ENCODE data around the gene KIF1A. TPM values are rescaled to one million over a fixed set of nuclear protein-coding genes. Genes with fewer than 3 reads are reported as not detected.

KIF1A gene
- total and polyA plus RNA-seq, 2 of the 13 experiments (the other 11 are each of a cell fraction or from before 2014, with no cell fraction given) = 0.01 TPM; not detected in 1

DNA sequence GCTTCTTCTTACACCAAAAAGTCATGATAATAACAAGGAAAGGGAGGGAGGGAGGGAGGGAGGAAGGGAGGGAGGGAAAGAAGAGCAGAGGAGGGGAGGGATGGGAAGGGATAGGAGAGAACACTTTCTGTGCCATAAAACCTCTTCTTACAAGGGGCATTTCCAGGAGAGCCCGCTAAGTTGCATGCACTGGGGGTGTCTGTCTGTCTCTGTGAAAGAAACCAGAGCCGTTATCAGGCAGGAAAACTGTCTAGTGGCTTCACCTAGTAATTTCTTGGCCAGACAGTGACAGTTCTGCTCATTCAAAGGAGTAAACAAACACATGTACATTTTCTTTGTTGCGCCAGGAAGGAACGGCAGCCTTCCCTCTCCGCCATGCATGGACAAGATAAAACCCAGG lies 82.5 kb downstream of the KIF1A start:
- intact Hi-C loops (cut with micrococcal nuclease; ENCODE audit: unreplicated experiment) (no loop called here), in situ Hi-C loops (cut with HindIII; ENCODE audit: extremely low pct_ligation_motif_present, low pct_unique_long_range_greater_than_20kb) (no loop called here)
- Histone ChIP-seq H3K79me2 (ENCODE audit: insufficient read depth, low read length) (no peaks in the 10 kb centered on the region), H3K27me3 (ENCODE audit: control insufficient read depth in 1 of 2, insufficient read depth in 2 of 2, low read length in 2 of 2) (peaks cover 49 to 97% of the 10 kb centered on the region in 2 experiments), H3K4me3 (replicated peaks in 1 of 3; ENCODE audit: insufficient read depth in 1 of 3, low read depth in 2 of 3, low read length in 3 of 3) (no peak overlapping the region), H3K4me1 (ENCODE audit: insufficient read depth, low read length) (no peaks in the 10 kb centered on the region), H3K9me3 (ENCODE audit: low read length) (no peaks in the 10 kb centered on the region), H3K36me3 (replicated peaks in 1 of 2; ENCODE audit: control insufficient read depth in 1 of 2, insufficient read depth in 2 of 2, low read length in 2 of 2) (no peaks in the 10 kb centered on the region), H3K4me2 (ENCODE audit: low read depth, low read length) (no peak overlapping the region), H2AFZ (ENCODE audit: low read length) (no peak overlapping the region), H3K27ac (ENCODE audit: extremely low read length, insufficient read depth, low read length) (no peak overlapping the region), H3K9ac (ENCODE audit: insufficient read depth, low read depth, low read length) (no peak overlapping the region), H4K20me1 (ENCODE audit: insufficient read depth, low read length) (peaks cover 4% of the 10 kb centered on the region; the same call in 1 of the 2 replicates)
- ATAC-seq = no peak
- BruUV-seq (replicated peaks) = no TSS peak
- no peak for TF ChIP-seq KAT8 (CRISPR knock-in tag; IDR thresholded peaks at IDR 0.05)
- FAIRE-seq = no peak
- ChIA-PET POLR2A (no interaction called here), CTCF (ENCODE audit: low intra/inter-chr PET ratio, low total read pairs) (no interaction called here)
- no peak for DNase-seq (ENCODE audit: low spot score)
- WGBS (ENCODE audit: low lambda C conversion rate) = 43% methylated on average over 5 of the region's 5 CpGs

DNA sequence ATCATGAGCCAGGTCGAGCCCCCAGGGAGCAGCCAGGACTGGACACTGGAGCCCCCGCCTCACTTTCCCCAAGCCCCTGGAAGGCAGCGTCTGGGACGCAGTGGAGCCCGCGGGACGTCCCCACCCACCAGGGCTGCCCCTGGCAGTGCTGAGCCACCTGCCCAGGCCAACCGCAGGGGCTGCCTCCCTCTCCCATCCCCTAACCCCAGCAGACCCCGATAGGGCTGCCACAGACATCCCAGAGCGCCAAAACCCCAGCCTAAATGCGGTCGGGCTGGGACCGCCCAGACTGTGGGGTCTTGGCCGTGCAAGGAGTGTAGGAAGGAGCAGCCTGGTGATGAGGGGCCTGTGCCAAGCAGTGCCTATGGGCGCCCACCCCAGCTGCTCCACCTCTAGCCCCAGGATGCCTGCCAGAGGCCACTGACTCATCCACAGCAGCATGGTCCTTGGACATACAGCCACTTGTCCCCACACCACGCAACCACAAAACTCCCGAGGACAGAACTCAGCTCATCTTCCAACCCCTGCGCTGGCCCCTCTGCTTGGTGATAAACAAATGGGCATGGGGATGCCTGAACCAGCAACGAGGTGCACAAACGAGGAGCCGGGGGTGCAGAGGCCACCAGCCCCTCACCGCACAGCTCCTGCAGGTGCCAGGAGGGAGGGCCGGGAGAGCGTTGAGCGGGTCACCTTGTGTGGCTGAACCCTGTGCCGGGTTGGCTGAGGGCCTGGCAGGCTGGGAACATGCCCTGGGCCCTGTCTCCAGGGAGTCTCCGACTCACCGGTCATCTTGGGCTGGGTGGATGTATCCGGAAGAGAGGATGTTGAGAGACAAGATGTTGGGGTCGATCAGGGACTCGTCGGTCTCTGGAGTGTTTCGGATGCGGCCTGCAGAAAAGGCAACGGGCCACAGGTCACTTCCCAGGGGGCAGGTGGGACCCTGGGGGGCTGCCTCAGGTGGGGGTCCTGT lies 83.5 kb downstream of the KIF1A start:
- peaks cover 41 to 94% of the 10 kb centered on the region in 2 experiments for H3K27me3 ChIP-seq (ENCODE audit: control insufficient read depth in 1 of 2, insufficient read depth in 2 of 2, low read length in 2 of 2)
- H3K9ac ChIP-seq (ENCODE audit: insufficient read depth, low read depth, low read length) = no peak overlapping the region
- 22% methylated on average over 16 of the region's 35 CpGs for WGBS (ENCODE audit: low lambda C conversion rate)
- no TSS peak for BruUV-seq (replicated peaks)
- CTCF ChIA-PET (ENCODE audit: low intra/inter-chr PET ratio, low total read pairs) = no interaction called here
- no peak for ATAC-seq
- H4K20me1 ChIP-seq (ENCODE audit: insufficient read depth, low read length) = peaks cover 4% of the 10 kb centered on the region; the same call in 1 of the 2 replicates
- no peak overlapping the region for H3K27ac ChIP-seq (ENCODE audit: extremely low read length, insufficient read depth, low read length)
- no peaks in the 10 kb centered on the region for H3K9me3 ChIP-seq (ENCODE audit: low read length)
- H3K4me3 ChIP-seq (replicated peaks in 1 of 3; ENCODE audit: insufficient read depth in 1 of 3, low read depth in 2 of 3, low read length in 3 of 3) = no peak overlapping the region
- H3K4me2 ChIP-seq (ENCODE audit: low read depth, low read length) = no peak overlapping the region
- no peaks in the 10 kb centered on the region for H3K79me2 ChIP-seq (ENCODE audit: insufficient read depth, low read length)
- H3K36me3 ChIP-seq (replicated peaks in 1 of 2; ENCODE audit: control insufficient read depth in 1 of 2, insufficient read depth in 2 of 2, low read length in 2 of 2) = no peaks in the 10 kb centered on the region
- FAIRE-seq = no peak
- in situ Hi-C loops (cut with HindIII; ENCODE audit: extremely low pct_ligation_motif_present, low pct_unique_long_range_greater_than_20kb) (no loop called here), intact Hi-C loops (cut with micrococcal nuclease; ENCODE audit: unreplicated experiment) (no loop called here)
- no peak for DNase-seq (ENCODE audit: low spot score)
- H3K4me1 ChIP-seq (ENCODE audit: insufficient read depth, low read length) = no peaks in the 10 kb centered on the region
- POLR2A ChIA-PET = no interaction called here
- H2AFZ ChIP-seq (ENCODE audit: low read length) = no peak overlapping the region
- TF ChIP-seq ZFP37 (CRISPR knock-in tag; IDR thresholded peaks at IDR 0.05; ENCODE audit: borderline replicate concordance) (no peak), ZNF101 (CRISPR knock-in tag; IDR thresholded peaks at IDR 0.05; ENCODE audit: borderline replicate concordance, low read depth) (no peak), ZNF749 (CRISPR knock-in tag; IDR thresholded peaks at IDR 0.05; ENCODE audit: borderline replicate concordance) (no peak), ZNF549 (CRISPR knock-in tag; IDR thresholded peaks at IDR 0.05) (no peak), DZIP1 (CRISPR knock-in tag; IDR thresholded peaks at IDR 0.05) (no peak), MTA1 (CRISPR knock-in tag; IDR thresholded peaks at IDR 0.05; ENCODE audit: borderline replicate concordance) (no peak), HMG20B (CRISPR knock-in tag; conservative IDR thresholded peaks at IDR 0.05) (no peak), RFX1 (IDR thresholded peaks at IDR 0.05) (no peak), NFE2L2 (IDR thresholded peaks at IDR 0.05; ENCODE audit: low read length) (no peak), JUND (CRISPR knock-in tag; IDR thresholded peaks at IDR 0.05) (no peak), TERF1 (CRISPR knock-in tag; IDR thresholded peaks at IDR 0.05) (no peak), TAF1 (CRISPR knock-in tag; IDR thresholded peaks at IDR 0.05) (no peak), ZIK1 (CRISPR knock-in tag; IDR thresholded peaks at IDR 0.05; ENCODE audit: borderline replicate concordance, low read depth) (no peak)
